Astrocyte of the hippocampus (primary cell): Measurements from ENCODE around the gene UTP15.
A peak's percentile ranks its signal among the peaks of the same experiment; 100 is the strongest.

Source experiments
- DNase-seq: peaks from one replicate; pipeline ENCODE4 v3.0.0; 2011; ENCODE audit warnings: low read depth, low spot score

UTP15 gene

GRCh38 chr5:73565139-73565968 lies at the start of gene UTP15, which contains the start of gene ANKRA2:
UTP15 (plus strand) TSS chr5:73565743; CDS start chr5:73567345, 1,602 bp downstream.
ANKRA2 (minus strand) TSS chr5:73565639; CDS start chr5:73562881, 2,758 bp downstream.
- DNase-seq = peak; percentile 100

GRCh38 chr5:73519531-73520283 lies 45.8 kb upstream of the UTP15 start:
- DNase-seq = peak; percentile 88

GRCh38 chr5:73522989-73523388 lies 42.6 kb upstream of the UTP15 start:
- no peak for DNase-seq

- no peak for DNase-seq
These were observed 41.7 kb upstream of the UTP15 start for GRCh38 chr5:73523861-73524260.

GRCh38 chr5:73525606-73526203 lies 39.8 kb upstream of the UTP15 start:
- DNase-seq = no peak

GRCh38 chr5:73528248-73528647 lies 37.3 kb upstream of the UTP15 start:
- no peak for DNase-seq

- DNase-seq = no peak
These were observed 36.5 kb upstream of the UTP15 start for GRCh38 chr5:73529081-73529480.

- DNase-seq = peak; percentile 36
These were observed 34.2 kb upstream of the UTP15 start for GRCh38 chr5:73531356-73531755.

- DNase-seq = no peak
These were observed 33.3 kb upstream of the UTP15 start for GRCh38 chr5:73532195-73532594.

GRCh38 chr5:73534011-73534644 lies 31.4 kb upstream of the UTP15 start:
- peak; percentile 42 for DNase-seq

GRCh38 chr5:73534971-73535370 lies 30.6 kb upstream of the UTP15 start:
- DNase-seq = no peak

GRCh38 chr5:73539730-73540129 lies 25.8 kb upstream of the UTP15 start:
- no peak for DNase-seq

- peak; percentile 77 for DNase-seq
These were observed 25.4 kb upstream of the UTP15 start for GRCh38 chr5:73540192-73540591.

- peak; percentile 77 for DNase-seq
These were observed 23.5 kb upstream of the UTP15 start for GRCh38 chr5:73542020-73542419.

- DNase-seq = no peak
These were observed 20.8 kb upstream of the UTP15 start for GRCh38 chr5:73544429-73545402.

- DNase-seq = no peak
These were observed 20.2 kb upstream of the UTP15 start for GRCh38 chr5:73545403-73545779.

- DNase-seq = no peak
These were observed 15.5 kb upstream of the UTP15 start for GRCh38 chr5:73550016-73550415.

- DNase-seq = no peak
These were observed 12.9 kb upstream of the UTP15 start for GRCh38 chr5:73552642-73553041.

- no peak for DNase-seq
These were observed 6.6 kb upstream of the UTP15 start for GRCh38 chr5:73558950-73559349.

- peak; percentile 8 for DNase-seq
These were observed 1.5 kb upstream of the UTP15 start for GRCh38 chr5:73564018-73564417.

- DNase-seq = peak; percentile 18
These were observed 868 bp upstream of the UTP15 start for GRCh38 chr5:73564675-73565074.
